HFFc6 (cell line): ENCODE measurements around the gene IRS2. TPM values are rescaled to one million over a fixed set of nuclear protein-coding genes. Genes with fewer than 3 reads are reported as not detected.
"Not testable (repeated sequence)": the region's sequence is repeated elsewhere in the genome, so short reads cannot be mapped to it uniquely, and the experiment has no call there.

ENCODE experiments used
- DNase-seq: peaks from one replicate; pipeline ENCODE4 v3.0.0-alpha.2; 2018
- H3K27ac Mint-ChIP-seq: 2 replicates; pipeline ENCODE4 v1.8.0; 2020; ENCODE audit warnings: mild to moderate bottlenecking, mixed read lengths
- H3K27me3 Mint-ChIP-seq: 2 replicates; pipeline ENCODE4 v1.8.0; 2021; ENCODE audit warnings: mild to moderate bottlenecking, moderate library complexity, mixed read lengths; ENCODE audit not compliant: insufficient read depth
- H3K36me3 Mint-ChIP-seq: 2 replicates; pipeline ENCODE4 v1.8.0; 2021; ENCODE audit warnings: low read depth, mixed read lengths
- H3K4me1 Mint-ChIP-seq: 2 replicates; pipeline ENCODE4 v1.8.0; 2020; ENCODE audit warnings: low read depth, mixed read lengths
- H3K4me3 Mint-ChIP-seq: 2 replicates; pipeline ENCODE4 v1.8.0; 2020; ENCODE audit warnings: mild to moderate bottlenecking, moderate library complexity, mixed read lengths
- H3K9me3 Mint-ChIP-seq: 2 replicates; pipeline ENCODE4 v1.8.0; 2020; ENCODE audit warnings: mild to moderate bottlenecking, mixed read lengths
- total RNA-seq, 6 experiments: library from RNA; stranded (reverse); fragmentation: NEBNext Ultra II Directional; extraction: Animal tissue kit (Norgen Biotek cat#: 25700); gene quantifications; 2 replicates in 1 of 6; 3 replicates in 5 of 6; pipeline ENCODE4 v1.2.3, GENCODE V29; 2021
- TF ChIP-seq, protein P1 (sequence below): fragments of 200-600 bp; sonication (generic); IDR thresholded peaks from 2 replicates; pipeline ENCODE4 v1.5.0; 2021; ENCODE audit warnings: antibody characterized with exemption, mild to moderate bottlenecking

The IRS2 gene
- total RNA-seq, 6 experiments from 2014 or later: 5.2 to 11.1 (median 5.5) TPM

DNA sequence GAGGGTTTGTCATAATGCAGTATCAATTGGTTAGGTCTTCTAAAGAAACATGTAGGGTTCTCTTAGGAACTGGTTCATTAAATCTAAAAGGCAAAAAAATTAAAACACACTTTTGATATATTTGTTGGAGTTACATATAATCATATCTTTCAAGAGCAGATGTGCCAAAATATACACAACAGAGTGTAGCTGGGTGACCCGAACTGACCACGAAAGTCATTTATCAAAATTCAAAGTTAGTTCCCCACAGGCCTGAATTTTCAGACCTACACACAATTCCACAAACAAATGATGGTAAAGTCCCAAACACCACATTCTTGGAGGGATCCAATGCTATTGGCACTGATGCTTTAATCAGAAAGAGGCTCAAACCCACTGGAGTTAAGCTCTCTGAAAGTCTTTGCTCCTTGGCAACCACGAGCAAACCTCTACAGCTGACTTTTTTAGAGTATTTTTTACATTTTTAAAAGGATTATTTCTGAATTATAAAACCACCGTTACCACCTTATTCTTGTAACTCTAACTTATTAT, 50.9 kb downstream of the IRS2 start:
- no peak for DNase-seq
- Mint-ChIP-seq H3K27ac (no peak overlapping the region), H3K4me3 (no peak overlapping the region), H3K9me3 (peaks cover 6% of the 10 kb centered on the region), H3K36me3 (peaks cover 5% of the 10 kb centered on the region; the same call in 1 of the 2 replicates), H3K4me1 (peaks cover 12% of the 10 kb centered on the region), H3K27me3 (peaks cover 11% of the 10 kb centered on the region; the same call in 1 of the 2 replicates)
- TF ChIP-seq, protein P1, sequence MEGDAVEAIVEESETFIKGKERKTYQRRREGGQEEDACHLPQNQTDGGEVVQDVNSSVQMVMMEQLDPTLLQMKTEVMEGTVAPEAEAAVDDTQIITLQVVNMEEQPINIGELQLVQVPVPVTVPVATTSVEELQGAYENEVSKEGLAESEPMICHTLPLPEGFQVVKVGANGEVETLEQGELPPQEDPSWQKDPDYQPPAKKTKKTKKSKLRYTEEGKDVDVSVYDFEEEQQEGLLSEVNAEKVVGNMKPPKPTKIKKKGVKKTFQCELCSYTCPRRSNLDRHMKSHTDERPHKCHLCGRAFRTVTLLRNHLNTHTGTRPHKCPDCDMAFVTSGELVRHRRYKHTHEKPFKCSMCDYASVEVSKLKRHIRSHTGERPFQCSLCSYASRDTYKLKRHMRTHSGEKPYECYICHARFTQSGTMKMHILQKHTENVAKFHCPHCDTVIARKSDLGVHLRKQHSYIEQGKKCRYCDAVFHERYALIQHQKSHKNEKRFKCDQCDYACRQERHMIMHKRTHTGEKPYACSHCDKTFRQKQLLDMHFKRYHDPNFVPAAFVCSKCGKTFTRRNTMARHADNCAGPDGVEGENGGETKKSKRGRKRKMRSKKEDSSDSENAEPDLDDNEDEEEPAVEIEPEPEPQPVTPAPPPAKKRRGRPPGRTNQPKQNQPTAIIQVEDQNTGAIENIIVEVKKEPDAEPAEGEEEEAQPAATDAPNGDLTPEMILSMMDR: no peak

DNA sequence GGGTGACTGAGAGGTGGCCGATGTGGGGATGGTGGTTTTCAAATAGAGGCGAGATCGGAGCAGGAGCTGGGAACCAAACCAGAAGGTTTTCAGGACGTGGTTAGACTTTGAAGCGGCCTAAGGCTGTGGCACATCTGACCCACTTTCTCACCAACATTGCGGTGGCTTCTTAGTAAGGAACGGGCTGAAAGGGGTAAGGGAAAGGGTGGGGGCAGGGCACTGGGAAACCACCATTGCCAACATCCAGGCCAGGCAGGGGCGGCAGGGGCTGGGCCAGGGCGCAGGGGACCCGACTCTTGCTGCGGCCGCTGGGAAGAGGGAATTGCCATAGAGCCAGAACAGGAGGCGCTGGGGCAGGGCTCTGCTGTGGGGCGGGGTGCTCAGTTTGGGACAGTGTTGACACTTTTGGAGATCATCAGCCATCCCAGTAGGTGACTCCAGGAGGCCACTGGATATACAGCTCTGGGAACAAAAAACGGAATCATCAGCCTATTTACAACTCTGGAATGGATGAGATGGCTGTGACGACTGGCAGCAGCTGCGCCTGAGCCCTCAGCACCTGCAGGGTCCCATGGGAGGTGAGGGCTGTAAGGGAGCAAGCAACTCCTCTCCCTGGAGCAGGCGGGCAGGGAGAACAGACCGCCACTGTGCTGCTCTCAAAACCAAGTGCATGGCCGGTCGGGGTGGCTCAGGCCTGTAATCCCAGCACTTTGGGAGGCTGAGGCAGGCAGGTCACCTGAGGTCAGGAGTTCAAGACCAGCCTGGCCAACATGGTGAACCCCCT, 52.2 kb downstream of the IRS2 start:
- no peak overlapping the region for H3K27ac Mint-ChIP-seq
- peaks cover 5% of the 10 kb centered on the region; the same call in 1 of the 2 replicates for H3K36me3 Mint-ChIP-seq
- no peak overlapping the region for H3K4me3 Mint-ChIP-seq
- H3K27me3 Mint-ChIP-seq: peaks cover 16% of the 10 kb centered on the region; the same call in 1 of the 2 replicates
- H3K4me1 Mint-ChIP-seq: peaks cover 18% of the 10 kb centered on the region
- TF ChIP-seq, protein P1: no peak
- DNase-seq: no peak
- peaks cover 6% of the 10 kb centered on the region for H3K9me3 Mint-ChIP-seq

DNA sequence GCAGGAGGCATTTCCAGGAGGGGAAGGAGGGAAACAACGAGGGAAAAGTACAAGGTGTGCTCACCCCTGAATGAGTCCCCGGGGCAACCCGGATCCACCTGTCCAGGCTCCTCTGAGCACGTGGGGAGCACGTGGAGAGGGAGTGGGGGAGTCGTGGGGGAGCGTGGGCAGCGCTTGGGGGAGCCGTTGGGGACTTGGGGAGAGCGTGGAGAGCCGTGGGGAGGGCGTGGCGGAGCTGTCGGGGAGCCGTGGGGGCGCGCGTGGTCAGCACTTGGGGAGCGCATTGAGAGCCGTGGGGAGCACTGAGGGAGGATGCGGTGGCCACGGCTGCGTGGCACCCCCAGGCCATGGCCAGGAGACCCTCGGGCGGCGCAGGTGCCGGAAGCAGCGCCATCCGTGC, 52.8 kb downstream of the IRS2 start:
- TF ChIP-seq, protein P1: no peak
- H3K36me3 Mint-ChIP-seq: peaks cover 5% of the 10 kb centered on the region; the same call in 1 of the 2 replicates
- H3K27me3 Mint-ChIP-seq: peaks cover 22% of the 10 kb centered on the region
- no peak for DNase-seq
- H3K9me3 Mint-ChIP-seq: peaks cover 6% of the 10 kb centered on the region
- no peak overlapping the region for H3K27ac Mint-ChIP-seq
- H3K4me3 Mint-ChIP-seq: no peak overlapping the region
- peaks cover 23% of the 10 kb centered on the region for H3K4me1 Mint-ChIP-seq

DNA sequence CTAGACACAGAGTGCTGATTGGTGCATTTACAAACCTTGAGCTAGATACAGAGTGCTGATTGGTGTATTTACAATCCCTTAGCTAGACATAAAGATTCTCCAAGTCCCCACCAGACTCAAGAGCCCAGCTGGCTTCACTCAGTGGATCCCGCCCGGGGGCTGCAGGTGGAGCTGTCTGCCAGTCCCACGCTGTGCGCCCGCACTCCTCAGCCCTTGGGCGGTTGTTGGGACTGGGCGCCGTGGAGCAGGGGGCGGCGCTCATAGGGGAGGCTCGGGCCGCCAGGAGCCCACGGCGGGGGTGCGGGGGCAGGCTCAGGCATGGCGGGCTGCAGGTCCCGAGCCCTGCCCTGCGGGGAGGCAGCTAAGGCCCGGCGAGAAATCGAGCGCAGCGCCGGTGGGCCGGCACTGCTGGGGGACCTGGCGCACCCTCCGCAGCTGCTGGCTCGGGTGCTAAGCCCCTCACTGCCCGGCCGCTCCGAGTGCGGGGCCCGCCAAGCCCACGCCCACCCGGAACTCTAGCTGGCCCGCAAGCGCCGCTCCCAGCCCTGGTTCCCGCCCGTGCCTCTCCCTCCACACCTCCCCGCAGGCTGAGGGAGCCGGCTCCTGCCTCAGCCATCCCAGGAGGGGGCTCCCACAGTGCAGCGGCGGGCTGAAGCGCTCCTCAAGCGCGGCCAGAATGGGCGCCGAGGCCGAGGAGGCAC, 53.8 kb downstream of the IRS2 start:
- H3K27ac Mint-ChIP-seq, H3K36me3 Mint-ChIP-seq, DNase-seq, H3K9me3 Mint-ChIP-seq, H3K4me3 Mint-ChIP-seq: not testable (repeated sequence)
- H3K4me1 Mint-ChIP-seq: peaks cover 21% of the 10 kb centered on the region
- H3K27me3 Mint-ChIP-seq: peaks cover 27% of the 10 kb centered on the region

DNA sequence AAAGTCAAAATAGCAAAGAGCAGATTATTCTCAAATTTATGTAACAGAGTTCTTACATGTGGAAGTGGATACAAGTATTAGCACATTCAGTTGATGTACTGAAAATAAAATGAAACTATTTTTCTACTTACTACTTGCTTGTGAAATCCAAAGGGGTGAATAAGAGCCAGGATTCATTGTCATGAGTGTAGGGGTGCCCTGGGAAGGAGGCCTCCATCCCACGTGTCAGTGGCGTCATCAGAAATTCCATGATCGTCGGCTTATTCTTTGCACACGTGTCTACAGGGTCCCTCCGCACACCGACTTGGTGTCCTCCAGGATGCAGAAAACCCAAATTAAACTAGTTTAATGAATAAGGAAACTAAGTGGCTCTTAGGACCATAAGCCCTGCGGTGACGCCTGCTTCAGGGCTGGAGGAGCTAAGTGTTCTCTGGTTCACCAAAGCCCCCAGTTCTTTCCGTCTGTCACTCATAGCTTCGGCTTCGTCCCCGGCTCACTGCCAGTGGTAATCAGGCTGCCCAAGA, 55.5 kb downstream of the IRS2 start:
- peaks cover 17% of the 10 kb centered on the region; the same call in 1 of the 2 replicates for H3K4me1 Mint-ChIP-seq
- peaks cover 5% of the 10 kb centered on the region; the same call in 1 of the 2 replicates for H3K36me3 Mint-ChIP-seq
- peaks cover 26% of the 10 kb centered on the region for H3K27me3 Mint-ChIP-seq
- peak; percentile 10 for DNase-seq
- TF ChIP-seq, protein P1: no peak
- peaks cover 6% of the 10 kb centered on the region for H3K9me3 Mint-ChIP-seq
- no peak overlapping the region for H3K27ac Mint-ChIP-seq
- no peak overlapping the region for H3K4me3 Mint-ChIP-seq
